Stimulated activated CD4-positive, alpha-beta T cell treated with anti-CD3 and anti-CD28 coated beads, Interleukin-12 subunit alpha, Interleukin-12 subunit beta, amount 100 ng/mL, for 24 hours (primary cell): ENCODE measurements around the gene KRTAP5-11.
A peak's percentile ranks its signal among the peaks of the same experiment; 100 is the strongest.
"Not testable (repeated sequence)": the region's sequence is repeated elsewhere in the genome, so short reads cannot be mapped to it uniquely, and the experiment has no call there.

Experiments used
- DNase-seq, 2 experiments: peaks; one replicate each; pipeline ENCODE4 v3.0.0-alpha.2; 2020; ENCODE audit warnings: low read depth in 2 of 2

The KRTAP5-11 gene

GRCh38 chr11:71582309-71582895, at the start of gene KRTAP5-11:
Gene KRTAP5-11 (minus strand): TSS chr11:71582875. CDS start chr11:71582837, 38 bp downstream.
- DNase-seq: no peak

GRCh38 chr11:71631551-71631950, 48.9 kb upstream of the KRTAP5-11 start:
- DNase-seq: not testable (repeated sequence)

GRCh38 chr11:71630071-71630470, 47.4 kb upstream of the KRTAP5-11 start:
- DNase-seq: not testable (repeated sequence)

- not testable (repeated sequence) for DNase-seq
These were observed 46.3 kb upstream of the KRTAP5-11 start for GRCh38 chr11:71628943-71629342.

GRCh38 chr11:71623226-71623625, 40.6 kb upstream of the KRTAP5-11 start:
- not testable (repeated sequence) for DNase-seq

GRCh38 chr11:71622561-71622960, 39.9 kb upstream of the KRTAP5-11 start:
- not testable (repeated sequence) for DNase-seq

GRCh38 chr11:71615003-71615402, 32.3 kb upstream of the KRTAP5-11 start:
- not testable (repeated sequence) for DNase-seq

- not testable (repeated sequence) for DNase-seq
These were observed 31.8 kb upstream of the KRTAP5-11 start for GRCh38 chr11:71614366-71614917.

- not testable (repeated sequence) for DNase-seq
These were observed 31.3 kb upstream of the KRTAP5-11 start for GRCh38 chr11:71613931-71614330.

- not testable (repeated sequence) for DNase-seq
These were observed 28.7 kb upstream of the KRTAP5-11 start for GRCh38 chr11:71611218-71611910.

GRCh38 chr11:71608272-71608671, 25.6 kb upstream of the KRTAP5-11 start:
- DNase-seq: not testable (repeated sequence)

- DNase-seq: not testable (repeated sequence)
These were observed 25.0 kb upstream of the KRTAP5-11 start for GRCh38 chr11:71607520-71608216.

- not testable (repeated sequence) for DNase-seq
These were observed 24.3 kb upstream of the KRTAP5-11 start for GRCh38 chr11:71606853-71607519.

- DNase-seq: not testable (repeated sequence)
These were observed 22.3 kb upstream of the KRTAP5-11 start for GRCh38 chr11:71604798-71605488.

- DNase-seq: not testable (repeated sequence)
These were observed 20.5 kb upstream of the KRTAP5-11 start for GRCh38 chr11:71603221-71603620.

- not testable (repeated sequence) for DNase-seq
These were observed 6.9 kb upstream of the KRTAP5-11 start for GRCh38 chr11:71589546-71589920.

- DNase-seq: peak; percentile 35 to 64
These were observed 6.3 kb upstream of the KRTAP5-11 start for GRCh38 chr11:71588822-71589545.

GRCh38 chr11:71588314-71588713, 5.6 kb upstream of the KRTAP5-11 start:
- DNase-seq: not testable (repeated sequence)

- not testable (repeated sequence) for DNase-seq
These were observed 3.0 kb upstream of the KRTAP5-11 start for GRCh38 chr11:71585673-71586072.

- not testable (repeated sequence) for DNase-seq
These were observed 294 bp upstream of the KRTAP5-11 start for GRCh38 chr11:71582969-71583368.
